WTC11 (cell line): ENCODE measurements around the gene OTOS. TPM values are rescaled to one million over a fixed set of nuclear protein-coding genes. Genes with fewer than 3 reads are reported as not detected.

Source experiments
- ATAC-seq: fragments of 200-7000 bp; cut with Tn5 transposase; 2 replicates; pipeline ENCODE4 v1.10.0; 2021; ENCODE audit warnings: mild to moderate bottlenecking, moderate library complexity
- CTCF ChIA-PET: fragments of 300-600 bp; sonication (Branson Sonifier 250); formaldehyde crosslinking; loops from one replicate; lab custom pipeline; 2021; ENCODE audit warnings: antibody characterized with exemption; lab: Charles Lee
- POLR2A ChIA-PET: fragments of 350-600 bp; sonication (Branson Sonifier 250); formaldehyde crosslinking; loops from one replicate; lab custom pipeline; 2021; ENCODE audit warnings: antibody characterized with exemption; lab: Charles Lee
- DNase-seq: peaks from one replicate; pipeline ENCODE4 v3.0.0; 2021; ENCODE audit warnings: low spot score
- H3K27ac Mint-ChIP-seq: 2 replicates; pipeline ENCODE4 v1.8.0; 2021; ENCODE audit warnings: mixed read lengths
- H3K27me3 Mint-ChIP-seq: 2 replicates; pipeline ENCODE4 v1.8.0; 2021; ENCODE audit warnings: low read depth, mild to moderate bottlenecking, moderate library complexity, mixed read lengths
- H3K36me3 Mint-ChIP-seq: 2 replicates; pipeline ENCODE4 v1.8.0; 2021; ENCODE audit warnings: mixed read lengths
- H3K4me1 Mint-ChIP-seq: 2 replicates; pipeline ENCODE4 v1.8.0; 2022; ENCODE audit warnings: mixed read lengths
- H3K4me3 Mint-ChIP-seq: 2 replicates; pipeline ENCODE4 v1.8.0; 2021; ENCODE audit warnings: mild to moderate bottlenecking, moderate library complexity, mixed read lengths
- H3K9me3 Mint-ChIP-seq: 2 replicates; pipeline ENCODE4 v1.8.0; 2021; ENCODE audit warnings: mixed read lengths
- ATF2 ChIP-seq: sonication (generic); formaldehyde crosslinking; IDR thresholded peaks from 2 replicates; pipeline ENCODE4 v1.8.1; 2022; ENCODE audit warnings: low read depth, missing genetic modification reagents, borderline replicate concordance
- CBFB ChIP-seq: sonication (generic); formaldehyde crosslinking; IDR thresholded peaks from 2 replicates; pipeline ENCODE4 v1.8.1; 2022; ENCODE audit warnings: mild to moderate bottlenecking, low read depth, missing genetic modification reagents
- CDX4 ChIP-seq: fragments of 250-450 bp; sonication (Bioruptor Pico); IDR thresholded peaks from 2 replicates; pipeline ENCODE4 v1.9.0; 2021; ENCODE audit warnings: moderate library complexity, mild to moderate bottlenecking, inconsistent platforms, borderline replicate concordance
- CREM ChIP-seq: sonication (generic); formaldehyde crosslinking; IDR thresholded peaks from 2 replicates; pipeline ENCODE4 v1.8.1; 2022; ENCODE audit warnings: mild to moderate bottlenecking, missing genetic modification reagents, moderate library complexity
- EMX1 ChIP-seq: fragments of 250-450 bp; sonication (Bioruptor Pico); IDR thresholded peaks from 2 replicates; pipeline ENCODE4 v1.8.0; 2021; ENCODE audit warnings: mild to moderate bottlenecking
- MYBL2 ChIP-seq: sonication (generic); formaldehyde crosslinking; IDR thresholded peaks from 2 replicates; pipeline ENCODE4 v1.8.1; 2023; ENCODE audit warnings: mild to moderate bottlenecking, moderate library complexity, missing genetic modification reagents
- NFYB ChIP-seq: sonication (generic); formaldehyde crosslinking; conservative IDR thresholded peaks from 2 replicates; pipeline ENCODE4 v1.8.0; 2022; ENCODE audit warnings: low read depth, missing genetic modification reagents
- OVOL2 ChIP-seq: fragments of 250-450 bp; sonication (Bioruptor Pico); IDR thresholded peaks from 2 replicates; pipeline ENCODE4 v1.9.0; 2021; ENCODE audit warnings: mild to moderate bottlenecking, borderline replicate concordance
- PRRX2 ChIP-seq: fragments of 250-450 bp; sonication (Bioruptor Pico); IDR thresholded peaks from 2 replicates; pipeline ENCODE4 v1.8.0; 2021; ENCODE audit warnings: mild to moderate bottlenecking
- RELA ChIP-seq: sonication (generic); formaldehyde crosslinking; IDR thresholded peaks from 2 replicates; pipeline ENCODE4 v1.8.1; 2022; ENCODE audit warnings: missing genetic modification reagents, mild to moderate bottlenecking, borderline replicate concordance
- RORB ChIP-seq: fragments of 250-450 bp; sonication (Bioruptor Pico); IDR thresholded peaks from 2 replicates; pipeline ENCODE4 v1.9.0; 2021; ENCODE audit warnings: mild to moderate bottlenecking
- STAT6 ChIP-seq: sonication (generic); formaldehyde crosslinking; conservative IDR thresholded peaks from 2 replicates; pipeline ENCODE4 v1.8.1; 2023; ENCODE audit warnings: mild to moderate bottlenecking, low read depth, missing genetic modification reagents, moderate library complexity
- ZNF121 ChIP-seq: sonication (generic); formaldehyde crosslinking; IDR thresholded peaks from 2 replicates; pipeline ENCODE4 v1.8.0; 2023; ENCODE audit warnings: missing genetic modification reagents
- ZNF219 ChIP-seq: sonication (generic); formaldehyde crosslinking; IDR thresholded peaks from 2 replicates; pipeline ENCODE4 v1.8.0; 2023; ENCODE audit warnings: missing genetic modification reagents, mild to moderate bottlenecking, borderline replicate concordance
- ZNF281 ChIP-seq: sonication (generic); formaldehyde crosslinking; IDR thresholded peaks from 2 replicates; pipeline ENCODE4 v1.8.0; 2023; ENCODE audit warnings: mild to moderate bottlenecking, missing genetic modification reagents
- ZNF317 ChIP-seq: sonication (generic); formaldehyde crosslinking; IDR thresholded peaks from 2 replicates; pipeline ENCODE4 v1.8.1; 2023; ENCODE audit warnings: low read depth, mild to moderate bottlenecking, moderate library complexity, missing genetic modification reagents, borderline replicate concordance
- ZNF423 ChIP-seq: fragments of 250-450 bp; sonication (Bioruptor Pico); IDR thresholded peaks from 2 replicates; pipeline ENCODE4 v2.1.2; 2022; ENCODE audit warnings: mild to moderate bottlenecking, moderate library complexity
- total RNA-seq: library from RNA; stranded (reverse); gene quantifications from 3 replicates; pipeline ENCODE4 v1.2.3, GENCODE V29; 2021
- TF ChIP-seq, protein P1 (sequence below): sonication (generic); formaldehyde crosslinking; IDR thresholded peaks from 2 replicates; pipeline ENCODE4 v1.8.0; 2023; ENCODE audit warnings: missing genetic modification reagents, mild to moderate bottlenecking, borderline replicate concordance
- TF ChIP-seq, protein P2 (sequence below): sonication (generic); formaldehyde crosslinking; IDR thresholded peaks from 2 replicates; pipeline ENCODE4 v1.8.0; 2023; ENCODE audit warnings: missing genetic modification reagents

The OTOS gene
- total RNA-seq, 1 experiment from 2014 or later: not detected

GRCh38 chr2:240135706-240136012 is 4.8 kb downstream of the OTOS start (continued):
- TF ChIP-seq, protein P1, sequence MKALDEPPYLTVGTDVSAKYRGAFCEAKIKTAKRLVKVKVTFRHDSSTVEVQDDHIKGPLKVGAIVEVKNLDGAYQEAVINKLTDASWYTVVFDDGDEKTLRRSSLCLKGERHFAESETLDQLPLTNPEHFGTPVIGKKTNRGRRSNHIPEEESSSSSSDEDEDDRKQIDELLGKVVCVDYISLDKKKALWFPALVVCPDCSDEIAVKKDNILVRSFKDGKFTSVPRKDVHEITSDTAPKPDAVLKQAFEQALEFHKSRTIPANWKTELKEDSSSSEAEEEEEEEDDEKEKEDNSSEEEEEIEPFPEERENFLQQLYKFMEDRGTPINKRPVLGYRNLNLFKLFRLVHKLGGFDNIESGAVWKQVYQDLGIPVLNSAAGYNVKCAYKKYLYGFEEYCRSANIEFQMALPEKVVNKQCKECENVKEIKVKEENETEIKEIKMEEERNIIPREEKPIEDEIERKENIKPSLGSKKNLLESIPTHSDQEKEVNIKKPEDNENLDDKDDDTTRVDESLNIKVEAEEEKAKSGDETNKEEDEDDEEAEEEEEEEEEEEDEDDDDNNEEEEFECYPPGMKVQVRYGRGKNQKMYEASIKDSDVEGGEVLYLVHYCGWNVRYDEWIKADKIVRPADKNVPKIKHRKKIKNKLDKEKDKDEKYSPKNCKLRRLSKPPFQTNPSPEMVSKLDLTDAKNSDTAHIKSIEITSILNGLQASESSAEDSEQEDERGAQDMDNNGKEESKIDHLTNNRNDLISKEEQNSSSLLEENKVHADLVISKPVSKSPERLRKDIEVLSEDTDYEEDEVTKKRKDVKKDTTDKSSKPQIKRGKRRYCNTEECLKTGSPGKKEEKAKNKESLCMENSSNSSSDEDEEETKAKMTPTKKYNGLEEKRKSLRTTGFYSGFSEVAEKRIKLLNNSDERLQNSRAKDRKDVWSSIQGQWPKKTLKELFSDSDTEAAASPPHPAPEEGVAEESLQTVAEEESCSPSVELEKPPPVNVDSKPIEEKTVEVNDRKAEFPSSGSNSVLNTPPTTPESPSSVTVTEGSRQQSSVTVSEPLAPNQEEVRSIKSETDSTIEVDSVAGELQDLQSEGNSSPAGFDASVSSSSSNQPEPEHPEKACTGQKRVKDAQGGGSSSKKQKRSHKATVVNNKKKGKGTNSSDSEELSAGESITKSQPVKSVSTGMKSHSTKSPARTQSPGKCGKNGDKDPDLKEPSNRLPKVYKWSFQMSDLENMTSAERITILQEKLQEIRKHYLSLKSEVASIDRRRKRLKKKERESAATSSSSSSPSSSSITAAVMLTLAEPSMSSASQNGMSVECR (CRISPR knock-in tag): no peak
- TF ChIP-seq MYBL2: no peak
- TF ChIP-seq OVOL2 (CRISPR knock-in tag): no peak
- no peak for TF ChIP-seq CDX4 (CRISPR knock-in tag)
- TF ChIP-seq ZNF423 (CRISPR knock-in tag): no peak
- TF ChIP-seq, all 79 proteins: peak for 0

- POLR2A ChIA-PET: no interaction called here
- peak overlapping the region; percentile 85 for H3K4me3 Mint-ChIP-seq
These were observed 5.4 kb downstream of the OTOS start for GRCh38 chr2:240134956-240135520.

More at GRCh38 chr2:240134956-240135520, 5.4 kb downstream of the OTOS start:
- Mint-ChIP-seq H3K27me3 (peaks cover 9% of the 10 kb centered on the region), H3K4me1 (peaks cover 34% of the 10 kb centered on the region), H3K27ac (peak overlapping the region; percentile 90), H3K36me3 (peaks cover 39% of the 10 kb centered on the region), H3K9me3 (no peaks in the 10 kb centered on the region)
- TF ChIP-seq CREM (CRISPR knock-in tag): no peak
- TF ChIP-seq CBFB: no peak
- TF ChIP-seq ZNF121: no peak
- TF ChIP-seq PRRX2 (CRISPR knock-in tag): no peak
- no peak for TF ChIP-seq NFYB (CRISPR knock-in tag)
- no peak for TF ChIP-seq RELA (CRISPR knock-in tag)
- no peak for TF ChIP-seq STAT6 (CRISPR knock-in tag)
- no peak for TF ChIP-seq ZNF281 (CRISPR knock-in tag)
- no peak for TF ChIP-seq ZNF317 (CRISPR knock-in tag)
- TF ChIP-seq, protein P2, sequence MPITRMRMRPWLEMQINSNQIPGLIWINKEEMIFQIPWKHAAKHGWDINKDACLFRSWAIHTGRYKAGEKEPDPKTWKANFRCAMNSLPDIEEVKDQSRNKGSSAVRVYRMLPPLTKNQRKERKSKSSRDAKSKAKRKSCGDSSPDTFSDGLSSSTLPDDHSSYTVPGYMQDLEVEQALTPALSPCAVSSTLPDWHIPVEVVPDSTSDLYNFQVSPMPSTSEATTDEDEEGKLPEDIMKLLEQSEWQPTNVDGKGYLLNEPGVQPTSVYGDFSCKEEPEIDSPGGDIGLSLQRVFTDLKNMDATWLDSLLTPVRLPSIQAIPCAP (CRISPR knock-in tag): no peak
- no peak for TF ChIP-seq EMX1 (CRISPR knock-in tag)
- TF ChIP-seq ATF2: no peak
- no peak for TF ChIP-seq RORB
- TF ChIP-seq ZNF219: no peak
- CTCF ChIA-PET: interaction anchor here (0.5 kb wide), 1 partner anchor 99 kb away, joined by 3 read pairs; no protein-coding TSS in a partner anchor
- DNase-seq: no peak
- no peak for ATAC-seq
